SKM-1 (cell line): ENCODE results near the gene SHISAL1.

Experiments
- DNase-seq: peaks from one replicate; lab custom pipeline; 2025; ENCODE audit not compliant: unreplicated experiment; lab: John Stamatoyannopoulos, UW

SHISAL1 gene

GRCh38 chr22:44312766-44313165 lies at the start of gene SHISAL1:
SHISAL1 (minus strand) TSS chr22:44312951; CDS start chr22:44300945, 12,006 bp downstream.
- DNase-seq = no peak

GRCh38 chr22:44361391-44362126 lies 48.8 kb upstream of the SHISAL1 start:
- no peak for DNase-seq

GRCh38 chr22:44360668-44361381 lies 48.1 kb upstream of the SHISAL1 start:
- no peak for DNase-seq

- no peak for DNase-seq
Measured at GRCh38 chr22:44360306-44360667, 47.5 kb upstream of the SHISAL1 start.

- DNase-seq = no peak
Measured at GRCh38 chr22:44359496-44360110, 46.9 kb upstream of the SHISAL1 start.

GRCh38 chr22:44358709-44359440 lies 46.1 kb upstream of the SHISAL1 start:
- no peak for DNase-seq

GRCh38 chr22:44357966-44358465 lies 45.3 kb upstream of the SHISAL1 start:
- DNase-seq = no peak

GRCh38 chr22:44357296-44357965 lies 44.7 kb upstream of the SHISAL1 start:
- no peak for DNase-seq

- DNase-seq = no peak
Measured at GRCh38 chr22:44355716-44356070, 42.9 kb upstream of the SHISAL1 start.

- no peak for DNase-seq
Measured at GRCh38 chr22:44354288-44354687, 41.5 kb upstream of the SHISAL1 start.

- no peak for DNase-seq
Measured at GRCh38 chr22:44353041-44353440, 40.3 kb upstream of the SHISAL1 start.

- no peak for DNase-seq
Measured at GRCh38 chr22:44352378-44353035, 39.8 kb upstream of the SHISAL1 start.

GRCh38 chr22:44351685-44352377 lies 39.1 kb upstream of the SHISAL1 start:
- no peak for DNase-seq

GRCh38 chr22:44351037-44351436 lies 38.3 kb upstream of the SHISAL1 start:
- DNase-seq = no peak

GRCh38 chr22:44349594-44349993 lies 36.8 kb upstream of the SHISAL1 start:
- DNase-seq = no peak

- DNase-seq = no peak
Measured at GRCh38 chr22:44348971-44349560, 36.3 kb upstream of the SHISAL1 start.

- DNase-seq = no peak
Measured at GRCh38 chr22:44347549-44347948, 34.8 kb upstream of the SHISAL1 start.

- no peak for DNase-seq
Measured at GRCh38 chr22:44347080-44347479, 34.3 kb upstream of the SHISAL1 start.

GRCh38 chr22:44345872-44346271 lies 33.1 kb upstream of the SHISAL1 start:
- DNase-seq = no peak
